K562 (cell line): ENCODE results near the gene SPTAN1. TPM values are rescaled to one million over a fixed set of nuclear protein-coding genes. Genes with fewer than 3 reads are reported as not detected.

Source experiments
- CEBPG ChIP-seq, 3 experiments: fragments of 200-800 bp in 1 of 3; sonication (Bioruptor generic) in 1 of 3; sonication (generic) in 1 of 3; formaldehyde crosslinking in 1 of 3; IDR thresholded peaks in 2 of 3; conservative IDR thresholded peaks in 1 of 3; 2 replicates each; pipeline versions ENCODE4 v1.6.1 to v1.8.0; 2016 to 2022; ENCODE audit warnings: missing compliant biosample characterization in 2 of 3, missing genetic modification characterization in 2 of 3, mild to moderate bottlenecking in 1 of 3, missing genetic modification reagents in 1 of 3
- CTCFL ChIP-seq: IDR thresholded peaks from 2 replicates; pipeline ENCODE4 v1.6.1; 2011; ENCODE audit warnings: borderline replicate concordance, low read depth, mild to moderate bottlenecking, moderate library complexity, low read length; ENCODE audit not compliant: insufficient read depth, poor library complexity, severe bottlenecking
- DMBX1 ChIP-seq: fragments of 250-450 bp; sonication (Bioruptor Pico); IDR thresholded peaks from 2 replicates; pipeline ENCODE4 v1.8.0; 2022; ENCODE audit warnings: inconsistent platforms, mild to moderate bottlenecking, moderate library complexity, borderline replicate concordance
- FOXJ3 ChIP-seq: sonication (generic); formaldehyde crosslinking; IDR thresholded peaks from 2 replicates; pipeline ENCODE4 v1.4.0; 2020; ENCODE audit warnings: mild to moderate bottlenecking, missing genetic modification reagents
- FOXK1 ChIP-seq: sonication (generic); formaldehyde crosslinking; IDR thresholded peaks from 2 replicates; pipeline ENCODE4 v1.8.0; 2022; ENCODE audit warnings: missing genetic modification reagents, mild to moderate bottlenecking, borderline replicate concordance
- FOXP1 ChIP-seq: sonication (generic); formaldehyde crosslinking; IDR thresholded peaks from 2 replicates; pipeline ENCODE4 v1.8.0; 2022; ENCODE audit warnings: mild to moderate bottlenecking, missing genetic modification reagents
- GTF2E2 ChIP-seq: fragments of 200-800 bp; sonication (Bioruptor generic); IDR thresholded peaks from 2 replicates; pipeline ENCODE4 v1.6.1; 2016; ENCODE audit warnings: missing genetic modification characterization, missing compliant biosample characterization
- HDAC2 ChIP-seq: fragments of 450-650 bp; IDR thresholded peaks from 2 replicates; pipeline ENCODE4 v1.6.1; 2016; ENCODE audit warnings: mild to moderate bottlenecking
- HOXB6 ChIP-seq: fragments of 250-450 bp; sonication (Bioruptor Pico); IDR thresholded peaks from 2 replicates; pipeline ENCODE4 v1.5.1; 2022; ENCODE audit warnings: mild to moderate bottlenecking, borderline replicate concordance
- IRF1 ChIP-seq: sonication (generic); formaldehyde crosslinking; IDR thresholded peaks from 2 replicates; pipeline ENCODE4 v1.8.0; 2022; ENCODE audit warnings: missing genetic modification reagents, mild to moderate bottlenecking, borderline replicate concordance
- KDM1A ChIP-seq, 2 experiments: fragments of 450-650 bp; IDR thresholded peaks; 2 replicates each; pipeline ENCODE4 v1.6.1; 2016; ENCODE audit warnings: mild to moderate bottlenecking in 2 of 2
- KHSRP ChIP-seq: fragments of 450-650 bp; IDR thresholded peaks from 2 replicates; pipeline ENCODE4 v1.6.1; 2017
- PCBP2 ChIP-seq: fragments of 200-400 bp; formaldehyde crosslinking; IDR thresholded peaks from 2 replicates; pipeline ENCODE4 v1.6.1; 2018; ENCODE audit warnings: low read length, low read depth, mild to moderate bottlenecking, moderate library complexity; ENCODE audit not compliant: poor library complexity, severe bottlenecking
- PHF8 ChIP-seq: fragments of 200-600 bp; sonication (generic); IDR thresholded peaks from 2 replicates; pipeline ENCODE4 v1.6.1; 2012; ENCODE audit warnings: mixed run types, mild to moderate bottlenecking, inconsistent platforms, low read length, moderate library complexity, borderline replicate concordance
- PPARD ChIP-seq: fragments of 250-450 bp; sonication (Bioruptor Pico); IDR thresholded peaks from 2 replicates; pipeline ENCODE4 v1.8.0; 2022; ENCODE audit warnings: inconsistent platforms, mild to moderate bottlenecking, moderate library complexity
- SMAD2 ChIP-seq: fragments of 150-350 bp; IDR thresholded peaks from 2 replicates; pipeline ENCODE4 v1.6.1; 2014; ENCODE audit warnings: low read depth, mild to moderate bottlenecking, low read length
- SREBF1 ChIP-seq: fragments of 150-350 bp; IDR thresholded peaks from 2 replicates; pipeline ENCODE4 v1.6.1; 2014; ENCODE audit warnings: antibody characterized with exemption, low read depth, low read length, borderline replicate concordance
- ZFP1 ChIP-seq: fragments of 450-650 bp; formaldehyde crosslinking; IDR thresholded peaks from 2 replicates; pipeline ENCODE4 v1.4.0; 2020; ENCODE audit warnings: mild to moderate bottlenecking, mixed read lengths
- ZKSCAN3 ChIP-seq: fragments of 250-450 bp; sonication (Bioruptor Pico); IDR thresholded peaks from 2 replicates; pipeline ENCODE4 v1.4.0; 2020
- ZNF586 ChIP-seq: fragments of 450-650 bp; formaldehyde crosslinking; conservative IDR thresholded peaks from 2 replicates; pipeline ENCODE4 v1.4.0; 2020; ENCODE audit warnings: mild to moderate bottlenecking, moderate library complexity
- polyA plus RNA-seq, 8 experiments: library from polyadenylated mRNA; depleted of rRNA in 4 of 8; stranded (reverse) in 5 of 8; unstranded in 3 of 8; fragments of >200 nt; fragmentation: Nextera tagmentation in 2 of 8; fragmentation: Illumina TruSeq in 1 of 8; extraction: Ambion mirVana in 2 of 8; extraction: Trizol in 1 of 8; gene quantifications; 2 replicates each; pipeline versions ENCODE4 v1.2.1 to v1.2.3, GENCODE V29; 2011 to 2014; ENCODE audit warnings: inconsistent platforms in 1 of 8, missing spikeins in 1 of 8
- total RNA-seq, 7 experiments: library from RNA; depleted of rRNA in 6 of 7; stranded (reverse); fragments of >200 nt in 6 of 7; fragmentation: Illumina TruSeq in 2 of 7; extraction: Trizol in 2 of 7; gene quantifications; 2 replicates each; pipeline versions ENCODE4 v1.2.1 to v1.2.3, GENCODE V29; 2011 to 2021; ENCODE audit warnings: low replicate concordance in 1 of 7
- TF ChIP-seq, protein P1 (sequence below): sonication (generic); formaldehyde crosslinking; IDR thresholded peaks from 2 replicates; pipeline ENCODE4 v1.8.1; 2023; ENCODE audit warnings: mild to moderate bottlenecking, missing genetic modification reagents
- TF ChIP-seq, protein P2 (sequence below): fragments of 450-650 bp; formaldehyde crosslinking; conservative IDR thresholded peaks from 2 replicates; pipeline ENCODE4 v1.4.0; 2022; ENCODE audit warnings: mild to moderate bottlenecking, missing genetic modification characterization

SPTAN1 gene
- total and polyA plus RNA-seq, 9 of the 15 experiments (the other 6 are each of a cell fraction or from before 2014, with no cell fraction given) = 1.5 to 13.5 (median 6.8) TPM

DNA sequence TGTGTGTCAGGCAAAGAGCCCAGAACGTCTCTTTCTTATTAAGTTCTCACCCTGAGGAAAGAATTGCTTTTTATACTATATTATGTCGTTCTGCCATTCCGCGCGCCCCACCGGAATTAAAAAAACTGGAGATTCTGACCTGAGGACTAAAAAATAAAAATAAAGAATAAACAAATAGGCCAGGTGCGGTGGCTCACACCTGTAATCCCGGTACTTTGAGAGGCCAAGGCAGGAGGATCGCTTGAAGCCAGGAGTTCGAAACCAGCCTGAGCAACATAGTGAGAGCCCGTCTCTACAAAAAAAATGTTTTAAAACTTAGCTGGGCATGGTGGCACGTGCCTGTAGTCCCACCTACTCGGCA lies 104.9 kb downstream of the SPTAN1 start (continued):
- no peak for TF ChIP-seq CEBPG (CRISPR knock-in tag; IDR thresholded peaks at IDR 0.05)
- no peak for TF ChIP-seq CEBPG (tag; conservative IDR thresholded peaks at IDR 0.05 in 1 of 2, IDR thresholded peaks at IDR 0.05 in 1 of 2)
- no peak for TF ChIP-seq SMAD2
- TF ChIP-seq, protein P1, sequence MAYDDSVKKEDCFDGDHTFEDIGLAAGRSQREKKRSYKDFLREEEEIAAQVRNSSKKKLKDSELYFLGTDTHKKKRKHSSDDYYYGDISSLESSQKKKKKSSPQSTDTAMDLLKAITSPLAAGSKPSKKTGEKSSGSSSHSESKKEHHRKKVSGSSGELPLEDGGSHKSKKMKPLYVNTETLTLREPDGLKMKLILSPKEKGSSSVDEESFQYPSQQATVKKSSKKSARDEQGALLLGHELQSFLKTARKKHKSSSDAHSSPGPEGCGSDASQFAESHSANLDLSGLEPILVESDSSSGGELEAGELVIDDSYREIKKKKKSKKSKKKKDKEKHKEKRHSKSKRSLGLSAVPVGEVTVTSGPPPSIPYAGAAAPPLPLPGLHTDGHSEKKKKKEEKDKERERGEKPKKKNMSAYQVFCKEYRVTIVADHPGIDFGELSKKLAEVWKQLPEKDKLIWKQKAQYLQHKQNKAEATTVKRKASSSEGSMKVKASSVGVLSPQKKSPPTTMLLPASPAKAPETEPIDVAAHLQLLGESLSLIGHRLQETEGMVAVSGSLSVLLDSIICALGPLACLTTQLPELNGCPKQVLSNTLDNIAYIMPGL = no peak
- TF ChIP-seq, protein P2, sequence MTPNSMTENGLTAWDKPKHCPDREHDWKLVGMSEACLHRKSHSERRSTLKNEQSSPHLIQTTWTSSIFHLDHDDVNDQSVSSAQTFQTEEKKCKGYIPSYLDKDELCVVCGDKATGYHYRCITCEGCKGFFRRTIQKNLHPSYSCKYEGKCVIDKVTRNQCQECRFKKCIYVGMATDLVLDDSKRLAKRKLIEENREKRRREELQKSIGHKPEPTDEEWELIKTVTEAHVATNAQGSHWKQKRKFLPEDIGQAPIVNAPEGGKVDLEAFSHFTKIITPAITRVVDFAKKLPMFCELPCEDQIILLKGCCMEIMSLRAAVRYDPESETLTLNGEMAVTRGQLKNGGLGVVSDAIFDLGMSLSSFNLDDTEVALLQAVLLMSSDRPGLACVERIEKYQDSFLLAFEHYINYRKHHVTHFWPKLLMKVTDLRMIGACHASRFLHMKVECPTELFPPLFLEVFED (CRISPR knock-in tag) = no peak
- no peak for TF ChIP-seq KDM1A (IDR thresholded peaks at IDR 0.05)
- TF ChIP-seq CTCFL = no peak
- no peak for TF ChIP-seq KHSRP
- no peak for TF ChIP-seq PPARD (CRISPR knock-in tag)
- 0 out of 2 replicates have a peak, but pooled peaks have one; percentile 6 for TF ChIP-seq HDAC2
- no peak for TF ChIP-seq ZKSCAN3 (CRISPR knock-in tag)
- TF ChIP-seq PHF8 = no peak
- no peak for TF ChIP-seq SREBF1
- TF ChIP-seq GTF2E2 (tag) = no peak
- TF ChIP-seq FOXP1 (CRISPR knock-in tag) = no peak
- no peak for TF ChIP-seq FOXK1
- no peak for TF ChIP-seq PCBP2
- TF ChIP-seq ZNF586 = no peak
- no peak for TF ChIP-seq ZFP1 (CRISPR knock-in tag)
- TF ChIP-seq IRF1 = no peak
- TF ChIP-seq HOXB6 = no peak
- TF ChIP-seq DMBX1 (CRISPR knock-in tag) = no peak
- TF ChIP-seq FOXJ3 = no peak
